Islet precursor cell (in vitro differentiated cells): ENCODE results near the gene AKR1D1.
"Not testable (repeated sequence)": the region's sequence is repeated elsewhere in the genome, so short reads cannot be mapped to it uniquely, and the experiment has no call there.

Source experiments
- DNase-seq: peaks from one replicate; pipeline ENCODE4 v3.0.0-alpha.2; 2018

The AKR1D1 gene

DNA sequence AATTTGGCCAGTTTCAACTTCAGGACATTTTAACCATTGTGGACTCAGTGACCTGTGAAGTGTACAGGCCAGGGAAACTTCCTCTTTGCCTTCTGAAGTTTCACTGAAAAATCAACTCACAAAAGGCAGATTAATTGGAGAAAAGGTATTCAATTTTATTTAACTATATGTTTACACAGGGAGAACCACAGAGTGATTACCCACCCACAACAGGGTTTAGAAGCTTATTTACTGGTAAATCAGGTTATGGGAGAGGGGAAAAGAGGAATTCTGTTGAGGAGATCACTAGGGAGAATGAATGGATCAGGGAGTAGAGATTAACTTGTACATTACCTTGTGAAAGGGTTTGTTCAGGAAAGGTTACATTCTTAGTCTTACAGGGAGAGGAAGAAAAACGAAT, 1.7 kb upstream of the AKR1D1 start:
- no peak for DNase-seq

GRCh38 chr7:138075350-138075749, 909 bp upstream of the AKR1D1 start:
- DNase-seq, result no peak

DNA sequence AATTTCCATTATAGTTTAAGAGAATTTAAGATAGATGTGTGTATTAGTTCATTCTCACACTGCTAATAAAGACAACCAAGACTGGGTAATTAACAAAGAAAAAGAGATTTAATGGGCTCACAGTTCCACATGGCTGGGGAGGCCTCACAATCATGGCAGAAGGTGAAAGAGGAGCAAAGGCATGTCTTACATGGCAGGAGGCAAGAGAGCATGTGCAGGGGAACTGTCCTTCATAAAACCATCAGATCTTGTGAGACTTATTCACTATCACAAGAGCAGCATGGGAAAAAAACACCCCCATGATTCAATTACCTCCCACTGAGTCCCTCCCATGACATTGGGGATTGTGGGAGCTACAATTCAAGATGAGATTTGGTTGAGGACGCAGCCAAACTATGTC, 473 bp upstream of the AKR1D1 start:
- DNase-seq, result not testable (repeated sequence)

DNA sequence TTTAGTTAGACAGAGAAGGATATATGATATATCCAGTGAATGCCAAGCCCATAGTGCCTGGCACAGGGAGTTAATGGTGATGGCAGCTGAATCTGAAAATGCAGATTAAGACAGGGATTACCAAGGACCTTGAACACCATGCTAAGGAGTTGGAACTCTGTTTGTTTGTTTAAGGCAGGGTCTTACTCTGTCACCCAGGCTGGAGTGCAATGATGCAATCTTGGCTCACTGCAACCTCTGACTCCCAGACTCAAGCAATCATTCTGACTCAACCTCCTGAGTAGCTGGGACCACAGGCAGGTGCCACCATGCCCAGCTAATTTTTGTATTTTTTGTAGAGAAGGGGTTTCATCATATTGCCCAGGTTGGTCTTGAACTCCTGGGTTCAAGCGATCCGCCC, 1.6 kb downstream of the AKR1D1 start:
- DNase-seq, result no peak

GRCh38 chr7:138079137-138079536, 2.9 kb downstream of the AKR1D1 start:
- no peak for DNase-seq

GRCh38 chr7:138081868-138082267, 5.6 kb downstream of the AKR1D1 start:
- DNase-seq, result no peak

DNA sequence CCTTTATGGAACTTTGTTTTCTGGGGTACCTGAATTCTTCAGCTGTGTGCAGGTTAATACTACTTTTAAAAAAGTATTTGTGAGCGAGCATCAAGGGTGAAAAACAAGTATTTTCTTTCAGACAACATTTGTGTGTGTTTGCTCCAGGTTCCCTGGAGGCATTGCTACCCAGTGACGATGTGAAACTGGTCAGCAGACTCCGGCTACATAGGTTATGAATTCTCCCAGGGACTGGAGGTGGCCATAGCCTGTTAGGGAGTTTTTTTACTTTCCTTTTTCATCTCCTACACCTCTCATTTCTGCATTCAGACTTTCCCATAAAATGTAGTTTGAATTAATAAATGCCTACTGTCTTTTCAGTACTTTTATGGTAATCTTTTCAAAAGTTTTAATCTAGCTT, 7.6 kb downstream of the AKR1D1 start:
- DNase-seq, result no peak

DNA sequence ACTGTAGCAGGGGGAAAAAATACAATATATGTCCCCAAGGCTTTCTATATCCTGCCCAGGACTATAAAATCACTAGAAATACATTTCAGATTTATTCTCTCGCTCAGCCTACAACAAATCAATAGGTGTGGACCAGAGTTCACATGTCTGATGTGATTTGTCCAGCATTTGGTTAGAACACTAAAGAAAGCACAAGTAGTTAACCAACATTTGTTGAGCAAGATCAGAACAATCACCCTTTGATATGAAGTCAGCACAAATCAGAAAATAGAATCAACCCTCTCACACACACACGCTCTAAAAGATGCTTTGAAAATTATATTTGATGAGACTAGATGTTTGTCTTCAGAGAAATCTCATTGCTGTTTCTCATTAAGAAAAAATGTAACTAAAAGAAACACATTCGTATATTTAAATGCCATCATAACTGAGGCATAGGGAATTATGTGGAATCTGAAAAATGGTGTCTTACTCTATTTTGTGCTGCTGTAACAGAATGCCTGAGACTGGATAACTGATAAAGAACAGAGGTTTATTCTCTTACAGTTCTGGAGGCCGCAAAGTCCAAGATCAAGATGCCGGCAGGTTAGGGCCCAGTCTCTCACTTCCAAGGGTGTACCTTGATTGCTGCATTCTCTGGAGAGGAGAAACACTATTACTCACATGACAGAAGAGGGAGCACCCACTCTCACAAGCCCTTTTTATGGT, 10.5 kb downstream of the AKR1D1 start:
- DNase-seq, result no peak

DNA sequence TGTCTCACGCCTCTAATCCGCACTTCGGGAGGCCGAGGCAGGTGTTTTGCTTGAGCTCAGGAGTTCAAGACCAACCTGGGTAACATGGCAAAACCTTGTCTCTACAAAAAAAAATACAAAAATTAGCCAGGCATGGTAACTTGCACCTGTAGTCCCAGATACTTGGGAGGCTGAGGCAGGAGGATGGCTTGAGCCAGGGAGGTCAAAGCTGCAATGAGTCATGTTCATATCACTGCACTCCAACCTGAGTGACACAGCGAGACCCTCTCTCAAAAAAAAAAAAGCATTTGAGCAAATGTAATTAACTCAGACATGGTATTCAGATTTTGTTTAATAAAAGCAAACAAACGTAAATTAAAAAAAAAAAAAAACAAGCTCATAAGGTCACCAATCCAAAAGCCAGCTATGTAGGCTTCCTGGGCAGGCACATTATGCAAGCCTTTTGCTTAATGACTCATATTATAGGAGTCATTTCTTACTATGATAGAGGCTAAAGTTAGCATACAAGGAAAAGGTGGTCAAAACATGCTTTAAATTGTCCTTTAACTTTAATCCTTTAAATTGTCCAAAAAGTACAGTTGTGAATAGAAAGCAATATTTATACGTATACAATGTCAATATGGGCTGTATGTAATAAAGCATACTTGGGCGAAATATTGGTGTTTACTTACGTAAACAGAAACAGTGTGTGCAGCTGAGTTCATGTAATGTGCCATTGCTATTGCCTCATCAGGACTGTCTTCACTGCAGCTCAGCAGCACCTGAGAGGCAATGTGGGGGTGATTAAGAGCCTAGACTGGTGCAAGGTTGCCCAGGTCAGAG, 13.0 kb downstream of the AKR1D1 start:
- no peak for DNase-seq

GRCh38 chr7:138091032-138091431, 14.8 kb downstream of the AKR1D1 start:
- DNase-seq, result no peak

GRCh38 chr7:138091840-138092239, 15.6 kb downstream of the AKR1D1 start:
- not testable (repeated sequence) for DNase-seq

DNA sequence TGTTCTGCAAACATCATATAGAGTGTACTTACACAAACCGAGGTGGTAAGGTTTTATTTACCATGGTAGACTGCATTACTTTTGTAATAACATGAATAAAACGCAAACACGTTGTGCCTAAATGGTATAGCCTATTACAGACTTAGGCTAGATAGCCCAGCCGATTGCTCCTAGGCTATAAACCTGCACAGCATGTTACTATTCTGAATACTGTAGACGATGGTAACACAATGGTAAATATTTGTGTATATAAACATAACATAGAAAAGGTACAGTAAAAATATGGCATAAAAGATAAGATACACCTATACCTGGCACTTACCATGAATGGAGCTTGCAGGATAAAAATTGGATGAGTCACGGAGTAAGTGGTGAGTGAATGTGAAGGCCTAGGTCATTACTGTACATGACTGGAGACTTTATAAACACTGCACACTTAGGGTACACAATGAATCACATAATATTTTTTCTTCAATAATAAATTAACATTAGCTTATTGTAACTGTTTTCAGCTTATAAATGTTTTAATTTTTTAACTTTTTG, 16.3 kb downstream of the AKR1D1 start:
- DNase-seq, result no peak

GRCh38 chr7:138095972-138096935, 20.0 kb downstream of the AKR1D1 start:
- no peak for DNase-seq

DNA sequence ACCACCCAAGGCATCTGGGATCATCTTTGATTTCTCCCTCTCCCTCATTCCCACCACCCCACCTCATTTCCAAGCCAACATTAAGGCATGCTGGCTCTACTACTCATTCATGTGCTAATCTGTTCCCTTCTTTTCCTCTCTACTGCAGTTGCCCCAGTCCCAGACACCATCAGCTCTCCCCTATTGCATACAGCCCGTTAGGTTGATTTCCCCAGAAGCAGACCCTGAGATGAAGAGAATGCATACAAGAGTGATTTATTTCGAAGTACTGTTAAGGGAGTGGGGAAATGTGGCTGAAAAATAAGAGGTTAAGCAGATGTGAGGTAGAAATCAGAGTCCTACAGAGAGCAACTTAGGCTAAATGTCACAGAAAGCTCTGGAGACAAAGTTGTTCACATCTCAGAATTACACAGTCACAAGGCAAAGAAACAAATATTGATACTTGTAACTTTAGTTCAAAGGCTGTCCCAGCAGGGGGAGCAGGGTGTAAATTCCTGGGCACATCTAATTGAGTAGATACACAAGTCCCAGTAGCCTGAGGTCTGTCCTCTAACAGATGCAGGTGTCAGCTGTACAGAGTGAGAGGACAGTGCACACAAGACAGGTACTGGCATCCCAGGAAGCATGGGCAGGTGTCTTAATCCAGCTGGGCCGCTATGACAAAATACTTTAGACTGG, 20.9 kb downstream of the AKR1D1 start:
- peak; percentile 65 for DNase-seq

DNA sequence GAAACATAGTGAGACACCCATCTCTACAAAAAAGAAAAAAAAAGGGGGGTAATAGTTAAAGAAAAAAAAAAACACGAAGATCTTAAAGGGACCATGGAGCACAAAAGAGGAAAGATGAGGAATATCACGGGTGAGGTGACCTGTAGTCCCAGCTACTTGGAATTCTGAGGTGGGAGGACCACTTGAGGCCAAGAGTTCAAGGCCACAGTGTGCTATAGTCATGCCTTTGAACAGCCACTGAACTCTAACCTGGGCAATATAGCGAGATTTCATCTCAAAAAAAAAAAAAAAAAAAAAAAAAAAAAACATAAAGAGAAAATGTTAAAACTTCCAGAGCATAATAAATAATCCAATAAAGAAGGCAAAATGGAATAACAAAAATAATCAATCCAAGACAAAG, 23.6 kb downstream of the AKR1D1 start:
- DNase-seq, result no peak

DNA sequence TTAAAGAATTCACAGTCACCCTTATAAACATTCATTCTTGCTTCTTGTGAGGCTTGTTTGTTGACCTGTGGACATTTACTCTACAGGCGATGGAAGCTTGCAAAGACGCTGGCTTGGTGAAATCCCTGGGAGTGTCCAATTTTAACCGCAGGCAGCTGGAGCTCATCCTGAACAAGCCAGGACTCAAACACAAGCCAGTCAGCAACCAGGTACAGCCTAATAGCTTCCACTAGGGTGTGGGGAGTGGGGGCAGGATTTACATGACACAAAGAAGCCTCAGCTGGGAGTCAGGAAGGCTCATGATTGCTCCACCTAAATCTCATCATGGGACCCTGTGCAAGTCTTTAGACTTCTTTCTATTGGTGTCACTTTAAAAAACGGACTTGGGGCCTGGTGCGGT, 29.0 kb downstream of the AKR1D1 start:
- DNase-seq, result peak; percentile 58

DNA sequence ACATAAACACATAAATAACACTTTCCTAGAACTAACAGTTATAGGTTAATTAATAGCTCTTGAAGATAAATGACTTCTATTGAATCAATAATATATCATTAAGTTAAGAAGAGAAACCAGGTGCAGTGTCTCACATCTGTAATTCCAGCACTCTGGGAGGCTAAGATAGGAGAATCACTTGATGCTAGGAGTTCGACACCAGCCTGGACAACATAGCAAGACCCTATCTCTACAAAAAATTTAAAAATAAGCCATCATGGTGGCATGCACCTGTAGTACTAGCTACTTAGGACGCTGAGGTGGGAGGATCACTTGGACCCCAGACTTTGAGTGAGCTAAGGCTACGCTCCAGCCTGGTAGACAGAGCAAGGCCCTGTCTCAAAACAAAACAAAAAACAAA, 38.8 kb downstream of the AKR1D1 start:
- no peak for DNase-seq

DNA sequence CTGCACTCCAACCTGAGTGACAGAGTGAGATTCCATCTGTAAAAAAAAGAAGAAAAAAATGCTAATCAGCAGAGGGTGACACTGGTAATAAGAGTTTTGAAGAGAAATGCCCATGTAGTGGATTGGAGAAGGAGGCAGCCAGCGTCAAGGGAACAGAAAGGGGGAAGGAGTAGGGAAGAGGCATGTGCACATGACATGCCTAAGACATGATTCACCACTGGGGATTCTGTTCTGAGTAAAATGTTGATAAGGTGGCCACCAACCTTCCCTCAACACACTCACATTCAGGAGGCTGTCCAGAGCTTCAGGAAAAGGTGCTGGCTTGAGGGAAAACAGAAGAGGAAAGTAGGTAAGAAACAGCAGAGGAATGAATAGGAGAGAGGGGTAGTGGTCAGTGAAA, 39.9 kb downstream of the AKR1D1 start:
- peak; percentile 87 for DNase-seq

GRCh38 chr7:138116892-138117291, 40.6 kb downstream of the AKR1D1 start:
- no peak for DNase-seq

GRCh38 chr7:138120140-138120827, 44.0 kb downstream of the AKR1D1 start:
- no peak for DNase-seq

GRCh38 chr7:138122162-138122561, 45.9 kb downstream of the AKR1D1 start:
- DNase-seq, result no peak

- peak; percentile 79 for DNase-seq
Observed at GRCh38 chr7:138125119-138125518, 48.9 kb downstream of the AKR1D1 start.
